ENCODE measurements around the gene TTBK2. TPM values are rescaled to one million over a fixed set of nuclear protein-coding genes. Genes with fewer than 3 reads are reported as not detected.

The TTBK2 gene
- total RNA-seq, 1 experiment from 2014 or later, result 11.1 TPM

- peaks cover 12% of the 10 kb centered on the region for H3K4me1 ChIP-seq
- H3K27ac ChIP-seq, result no peak overlapping the region
- no peaks in the 10 kb centered on the region for H3K9me3 ChIP-seq (replicated peaks)
- H3K27me3 ChIP-seq, result no peaks in the 10 kb centered on the region
- no peak overlapping the region for H3K4me3 ChIP-seq
- no peak for DNase-seq
- no peaks in the 10 kb centered on the region for H3K36me3 ChIP-seq
Measured at GRCh38 chr15:42825599-42825998, 95.0 kb downstream of the TTBK2 start.

GRCh38 chr15:42820811-42821210, 99.8 kb downstream of the TTBK2 start:
- no peaks in the 10 kb centered on the region for H3K9me3 ChIP-seq (replicated peaks)

GRCh38 chr15:42819786-42820185, 100.8 kb downstream of the TTBK2 start:
- DNase-seq, result no peak
- H3K27ac ChIP-seq, result no peak overlapping the region
- no peaks in the 10 kb centered on the region for H3K27me3 ChIP-seq

More at GRCh38 chr15:42820811-42821210, 99.8 kb downstream of the TTBK2 start:
- H3K4me3 ChIP-seq, result no peak overlapping the region
- no peaks in the 10 kb centered on the region for H3K27me3 ChIP-seq
- no peak for DNase-seq
- no peak overlapping the region for H3K27ac ChIP-seq
- no peaks in the 10 kb centered on the region for H3K36me3 ChIP-seq
- no peaks in the 10 kb centered on the region for H3K4me1 ChIP-seq

GRCh38 chr15:42811433-42811832, 109.1 kb downstream of the TTBK2 start:
- H3K4me1 ChIP-seq, result no peaks in the 10 kb centered on the region
- H3K27ac ChIP-seq, result no peak overlapping the region
- no peak for DNase-seq
- 0 out of 2 replicates have a peak, but pooled peaks cover 3% of the 10 kb centered on the region for H3K36me3 ChIP-seq
- no peak overlapping the region for H3K4me3 ChIP-seq
- H3K27me3 ChIP-seq, result no peaks in the 10 kb centered on the region
- no peaks in the 10 kb centered on the region for H3K9me3 ChIP-seq (replicated peaks)

More at GRCh38 chr15:42819786-42820185, 100.8 kb downstream of the TTBK2 start:
- H3K36me3 ChIP-seq, result no peaks in the 10 kb centered on the region
- no peak overlapping the region for H3K4me3 ChIP-seq
- H3K9me3 ChIP-seq (replicated peaks), result no peaks in the 10 kb centered on the region
- H3K4me1 ChIP-seq, result no peaks in the 10 kb centered on the region

- Histone ChIP-seq H3K4me1 (no peaks in the 10 kb centered on the region), H3K4me3 (no peak overlapping the region), H3K36me3 (0 out of 2 replicates have a peak, but pooled peaks cover 3% of the 10 kb centered on the region), H3K27me3 (no peaks in the 10 kb centered on the region), H3K9me3 (replicated peaks) (no peaks in the 10 kb centered on the region), H3K27ac (no peak overlapping the region)
- no peak for DNase-seq
Measured at GRCh38 chr15:42808913-42809312, 111.7 kb downstream of the TTBK2 start.

GRCh38 chr15:42805266-42805665, 115.3 kb downstream of the TTBK2 start:
- H3K4me3 ChIP-seq, result no peak overlapping the region
- no peaks in the 10 kb centered on the region for H3K4me1 ChIP-seq
- H3K27me3 ChIP-seq, result no peaks in the 10 kb centered on the region
- H3K9me3 ChIP-seq (replicated peaks), result no peaks in the 10 kb centered on the region
- no peak for DNase-seq
- 0 out of 2 replicates have a peak, but pooled peaks cover 4% of the 10 kb centered on the region for H3K36me3 ChIP-seq
- no peak overlapping the region for H3K27ac ChIP-seq

- DNase-seq, result no peak
- Histone ChIP-seq H3K9me3 (replicated peaks) (no peaks in the 10 kb centered on the region), H3K36me3 (0 out of 2 replicates have a peak, but pooled peaks cover 4% of the 10 kb centered on the region), H3K4me3 (no peak overlapping the region), H3K27me3 (no peaks in the 10 kb centered on the region), H3K27ac (no peak overlapping the region), H3K4me1 (no peaks in the 10 kb centered on the region)
Measured at GRCh38 chr15:42804739-42805138, 115.8 kb downstream of the TTBK2 start.

- Histone ChIP-seq H3K27me3 (no peaks in the 10 kb centered on the region), H3K27ac (no peak overlapping the region), H3K36me3 (0 out of 2 replicates have a peak, but pooled peaks cover 4% of the 10 kb centered on the region), H3K4me3 (no peak overlapping the region), H3K9me3 (replicated peaks) (no peaks in the 10 kb centered on the region), H3K4me1 (no peaks in the 10 kb centered on the region)
- no peak for DNase-seq
Measured at GRCh38 chr15:42803436-42803835, 117.1 kb downstream of the TTBK2 start.

- no peak for DNase-seq
- Histone ChIP-seq H3K9me3 (replicated peaks) (no peaks in the 10 kb centered on the region), H3K27ac (no peak overlapping the region), H3K4me1 (no peaks in the 10 kb centered on the region), H3K4me3 (no peak overlapping the region), H3K36me3 (0 out of 2 replicates have a peak, but pooled peaks cover 4% of the 10 kb centered on the region), H3K27me3 (no peaks in the 10 kb centered on the region)
Measured at GRCh38 chr15:42802168-42802567, 118.4 kb downstream of the TTBK2 start.

- Histone ChIP-seq H3K36me3 (0 out of 2 replicates have a peak, but pooled peaks cover 4% of the 10 kb centered on the region), H3K9me3 (replicated peaks) (no peaks in the 10 kb centered on the region), H3K4me1 (no peaks in the 10 kb centered on the region), H3K27ac (no peak overlapping the region), H3K27me3 (no peaks in the 10 kb centered on the region), H3K4me3 (no peak overlapping the region)
- DNase-seq, result peak in 1 of 2 experiments; percentile 23
Measured at GRCh38 chr15:42800731-42801474, 119.7 kb downstream of the TTBK2 start.

- H3K9me3 ChIP-seq (replicated peaks), result no peaks in the 10 kb centered on the region
- no peak overlapping the region for H3K4me3 ChIP-seq
- no peaks in the 10 kb centered on the region for H3K4me1 ChIP-seq
- H3K36me3 ChIP-seq, result 0 out of 2 replicates have a peak, but pooled peaks cover 4% of the 10 kb centered on the region
- no peaks in the 10 kb centered on the region for H3K27me3 ChIP-seq
- H3K27ac ChIP-seq, result no peak overlapping the region
- no peak for DNase-seq
Measured at GRCh38 chr15:42798802-42799201, 121.8 kb downstream of the TTBK2 start.

GRCh38 chr15:42796955-42797782, 123.4 kb downstream of the TTBK2 start:
- Histone ChIP-seq H3K36me3 (no peaks in the 10 kb centered on the region), H3K27me3 (no peaks in the 10 kb centered on the region), H3K27ac (no peak overlapping the region), H3K9me3 (replicated peaks) (no peaks in the 10 kb centered on the region), H3K4me1 (no peaks in the 10 kb centered on the region), H3K4me3 (no peak overlapping the region)
- DNase-seq, result no peak

GRCh38 chr15:42788725-42789124, 131.9 kb downstream of the TTBK2 start:
- Histone ChIP-seq H3K27me3 (no peaks in the 10 kb centered on the region), H3K36me3 (no peaks in the 10 kb centered on the region), H3K4me3 (no peak overlapping the region), H3K4me1 (no peaks in the 10 kb centered on the region), H3K27ac (no peak overlapping the region), H3K9me3 (replicated peaks) (no peaks in the 10 kb centered on the region)
- DNase-seq, result no peak

GRCh38 chr15:42786978-42787377, 133.6 kb downstream of the TTBK2 start:
- Histone ChIP-seq H3K27ac (no peak overlapping the region), H3K4me3 (no peak overlapping the region), H3K9me3 (replicated peaks) (no peaks in the 10 kb centered on the region), H3K36me3 (peaks cover 3% of the 10 kb centered on the region; the same call in 1 of the 2 replicates), H3K4me1 (no peaks in the 10 kb centered on the region), H3K27me3 (no peaks in the 10 kb centered on the region)
- no peak for DNase-seq

- DNase-seq, result no peak
- H3K27ac ChIP-seq, result no peak overlapping the region
- no peaks in the 10 kb centered on the region for H3K27me3 ChIP-seq
- H3K36me3 ChIP-seq, result peaks cover 3% of the 10 kb centered on the region; the same call in 1 of the 2 replicates
- no peaks in the 10 kb centered on the region for H3K4me1 ChIP-seq
- H3K9me3 ChIP-seq (replicated peaks), result no peaks in the 10 kb centered on the region
- H3K4me3 ChIP-seq, result no peak overlapping the region
Measured at GRCh38 chr15:42785569-42785968, 135.0 kb downstream of the TTBK2 start.
